ENCODE measurements around the gene ROCK1. TPM values are rescaled to one million over a fixed set of nuclear protein-coding genes. Genes with fewer than 3 reads are reported as not detected.
"Not testable (repeated sequence)": the region's sequence is repeated elsewhere in the genome, so short reads cannot be mapped to it uniquely, and the experiment has no call there.

ROCK1 gene
- 59.0 TPM for total RNA-seq

- peak; percentile 95 for DNase-seq
Observed at GRCh38 chr18:21111346-21112139, at the start of gene ROCK1. ROCK1 (minus strand) TSS chr18:21111813; CDS start chr18:21110910, 903 bp downstream.

GRCh38 chr18:21155443-21155842, 43.8 kb upstream of the ROCK1 start:
- no peak for DNase-seq

GRCh38 chr18:21146016-21146415, 34.4 kb upstream of the ROCK1 start:
- no peak for DNase-seq

GRCh38 chr18:21145371-21145770, 33.8 kb upstream of the ROCK1 start:
- DNase-seq: no peak

- DNase-seq: no peak
Observed at GRCh38 chr18:21141668-21142422, 30.2 kb upstream of the ROCK1 start.

- DNase-seq: not testable (repeated sequence)
Observed at GRCh38 chr18:21137719-21138488, 26.3 kb upstream of the ROCK1 start.

- DNase-seq: no peak
Observed at GRCh38 chr18:21134895-21135294, 23.3 kb upstream of the ROCK1 start.

- DNase-seq: no peak
Observed at GRCh38 chr18:21132398-21132918, 20.8 kb upstream of the ROCK1 start.

GRCh38 chr18:21131698-21132227, 20.1 kb upstream of the ROCK1 start:
- DNase-seq: no peak

- no peak for DNase-seq
Observed at GRCh38 chr18:21129566-21130216, 18.1 kb upstream of the ROCK1 start.

GRCh38 chr18:21123290-21123926, 11.8 kb upstream of the ROCK1 start:
- DNase-seq: no peak

GRCh38 chr18:21118806-21119205, 7.2 kb upstream of the ROCK1 start:
- no peak for DNase-seq

GRCh38 chr18:21117409-21118131, 6.0 kb upstream of the ROCK1 start:
- peak; percentile 36 for DNase-seq

GRCh38 chr18:21115519-21116411, 4.2 kb upstream of the ROCK1 start:
- DNase-seq: peak; percentile 16

GRCh38 chr18:21112543-21113105, 1.0 kb upstream of the ROCK1 start:
- DNase-seq: no peak

- DNase-seq: no peak
Observed at GRCh38 chr18:21112140-21112473, 494 bp upstream of the ROCK1 start.

GRCh38 chr18:21110713-21111345, 784 bp downstream of the ROCK1 start:
- peak; percentile 36 for DNase-seq

- DNase-seq: no peak
Observed at GRCh38 chr18:21109936-21110712, 1.5 kb downstream of the ROCK1 start.
